Measurements from ENCODE around the gene GLT1D1. TPM values are rescaled to one million over a fixed set of nuclear protein-coding genes. Genes with fewer than 3 reads are reported as not detected.

GLT1D1 gene
- total RNA-seq, 3 donors from 2014 or later: 0.16 to 0.73 (median 0.33) TPM

DNA sequence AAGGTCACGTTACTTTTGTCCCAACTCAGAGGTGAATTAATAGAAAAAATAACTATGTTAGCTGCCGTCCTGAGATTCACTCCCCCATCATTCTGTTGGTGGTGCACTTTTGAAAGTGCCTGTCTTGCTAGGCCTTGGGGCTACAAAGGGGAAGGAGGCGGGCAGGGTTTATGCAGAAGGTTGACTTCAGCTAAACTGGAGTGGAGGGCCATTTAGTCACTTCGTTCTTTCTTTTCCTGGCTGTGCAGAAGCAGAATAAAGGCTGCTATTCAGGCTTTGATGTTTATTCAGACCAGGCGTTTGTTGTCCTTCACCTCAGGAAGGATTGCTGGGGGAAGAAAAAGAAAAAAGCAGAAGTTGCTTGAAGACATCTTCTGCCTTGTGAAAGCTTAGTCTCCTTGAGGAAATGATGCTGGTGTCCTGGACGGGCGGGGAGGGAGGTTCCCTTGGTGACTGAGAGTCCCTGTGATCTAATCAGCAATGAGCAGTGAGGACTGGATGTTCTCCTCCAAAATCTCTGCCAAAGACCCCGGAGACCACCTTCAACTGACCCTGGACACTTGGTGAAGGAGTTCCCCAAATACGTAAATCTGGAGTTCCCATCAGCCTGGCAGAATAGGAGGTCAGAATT is 4.0 kb downstream of the GLT1D1 start:
- intact Hi-C loops (cut with DNase I; ENCODE audit: low total_unique reads): no loop called here
- no peaks in the 10 kb centered on the region for H3K4me1 ChIP-seq
- TF ChIP-seq POLR2AphosphoS5 (IDR thresholded peaks at IDR 0.05): no peak
- TF ChIP-seq, protein P1, sequence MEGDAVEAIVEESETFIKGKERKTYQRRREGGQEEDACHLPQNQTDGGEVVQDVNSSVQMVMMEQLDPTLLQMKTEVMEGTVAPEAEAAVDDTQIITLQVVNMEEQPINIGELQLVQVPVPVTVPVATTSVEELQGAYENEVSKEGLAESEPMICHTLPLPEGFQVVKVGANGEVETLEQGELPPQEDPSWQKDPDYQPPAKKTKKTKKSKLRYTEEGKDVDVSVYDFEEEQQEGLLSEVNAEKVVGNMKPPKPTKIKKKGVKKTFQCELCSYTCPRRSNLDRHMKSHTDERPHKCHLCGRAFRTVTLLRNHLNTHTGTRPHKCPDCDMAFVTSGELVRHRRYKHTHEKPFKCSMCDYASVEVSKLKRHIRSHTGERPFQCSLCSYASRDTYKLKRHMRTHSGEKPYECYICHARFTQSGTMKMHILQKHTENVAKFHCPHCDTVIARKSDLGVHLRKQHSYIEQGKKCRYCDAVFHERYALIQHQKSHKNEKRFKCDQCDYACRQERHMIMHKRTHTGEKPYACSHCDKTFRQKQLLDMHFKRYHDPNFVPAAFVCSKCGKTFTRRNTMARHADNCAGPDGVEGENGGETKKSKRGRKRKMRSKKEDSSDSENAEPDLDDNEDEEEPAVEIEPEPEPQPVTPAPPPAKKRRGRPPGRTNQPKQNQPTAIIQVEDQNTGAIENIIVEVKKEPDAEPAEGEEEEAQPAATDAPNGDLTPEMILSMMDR (IDR thresholded peaks at IDR 0.05): no peak
- TF ChIP-seq POLR2A (IDR thresholded peaks at IDR 0.05): no peak
- no peaks in the 10 kb centered on the region for H3K36me3 ChIP-seq
- DNase-seq (ENCODE audit: low spot score in 2 of 2): no peak
- H3K27me3 ChIP-seq: peaks cover 0 to 22% of the 10 kb centered on the region in 2 donors
- no peak overlapping the region for H3K4me3 ChIP-seq
- no peaks in the 10 kb centered on the region for H3K9me3 ChIP-seq
- no peak overlapping the region for H3K27ac ChIP-seq

GRCh38 chr12:128859311-128859710 is 6.0 kb downstream of the GLT1D1 start:
- no peak for TF ChIP-seq POLR2AphosphoS5 (IDR thresholded peaks at IDR 0.05)
- TF ChIP-seq POLR2A (IDR thresholded peaks at IDR 0.05): no peak
- TF ChIP-seq, protein P1 (IDR thresholded peaks at IDR 0.05): no peak
- Histone ChIP-seq H3K4me3 (no peak overlapping the region), H3K27ac (no peak overlapping the region), H3K27me3 (peaks cover 0 to 5% of the 10 kb centered on the region in 2 donors), H3K36me3 (no peaks in the 10 kb centered on the region), H3K4me1 (no peaks in the 10 kb centered on the region), H3K9me3 (no peaks in the 10 kb centered on the region)
- no peak for DNase-seq (ENCODE audit: low spot score in 2 of 2)
- intact Hi-C loops (cut with DNase I; ENCODE audit: low total_unique reads): no loop called here

DNA sequence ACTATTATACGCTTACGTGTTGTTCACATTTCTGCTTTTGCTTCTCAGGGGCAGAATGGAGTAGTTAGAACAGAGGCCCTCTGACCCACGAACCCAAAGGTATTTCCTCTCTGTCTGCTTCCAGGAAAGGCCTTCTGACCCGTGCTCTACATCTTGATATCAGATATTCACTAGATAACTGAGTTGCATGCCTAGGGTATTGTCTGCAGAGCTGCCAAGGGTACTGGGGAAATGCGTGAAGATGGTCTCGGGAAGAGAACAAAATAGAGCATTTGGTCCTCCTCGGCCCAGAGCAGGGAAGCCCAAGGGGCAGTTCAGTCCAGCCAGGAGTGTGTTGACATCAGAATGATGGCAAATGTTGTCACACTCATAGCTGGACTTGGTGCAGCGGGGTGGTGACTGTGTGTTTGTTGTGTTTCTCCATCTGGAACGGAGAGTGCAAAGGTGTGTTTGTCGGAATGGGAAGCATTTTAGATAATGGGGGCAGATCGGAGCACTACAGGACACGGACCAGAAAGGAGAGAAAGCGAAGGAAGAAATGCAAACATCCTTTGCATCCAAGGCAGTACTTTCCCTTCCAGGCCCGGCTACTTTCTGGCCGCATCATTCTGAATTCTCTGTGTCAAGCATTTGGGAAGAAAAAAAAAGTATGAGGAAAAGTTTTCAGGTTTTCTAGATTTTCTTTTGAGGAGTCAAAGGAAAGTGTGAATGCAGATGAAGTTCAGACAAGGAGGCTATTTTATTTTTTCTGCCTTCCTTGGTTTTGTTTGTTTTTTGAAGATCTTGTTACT is 8.1 kb downstream of the GLT1D1 start:
- Histone ChIP-seq H3K4me1 (no peaks in the 10 kb centered on the region), H3K27me3 (no peaks in the 10 kb centered on the region), H3K4me3 (no peak overlapping the region), H3K36me3 (no peaks in the 10 kb centered on the region), H3K9me3 (no peaks in the 10 kb centered on the region), H3K27ac (no peak overlapping the region)
- intact Hi-C loops (cut with DNase I; ENCODE audit: low total_unique reads): no loop called here
- no peak for DNase-seq (ENCODE audit: low spot score in 2 of 2)
- TF ChIP-seq, protein P1 (IDR thresholded peaks at IDR 0.05): no peak
- no peak for TF ChIP-seq POLR2AphosphoS5 (IDR thresholded peaks at IDR 0.05)
- no peak for TF ChIP-seq POLR2A (IDR thresholded peaks at IDR 0.05)

GRCh38 chr12:128863957-128864356 is 10.7 kb downstream of the GLT1D1 start:
- DNase-seq (ENCODE audit: low spot score in 2 of 2): no peak
- H3K9me3 ChIP-seq: no peaks in the 10 kb centered on the region
- no peak overlapping the region for H3K27ac ChIP-seq
- TF ChIP-seq POLR2A (IDR thresholded peaks at IDR 0.05): no peak
- no peak for TF ChIP-seq POLR2AphosphoS5 (IDR thresholded peaks at IDR 0.05)
- TF ChIP-seq, protein P1 (IDR thresholded peaks at IDR 0.05): no peak
- no peaks in the 10 kb centered on the region for H3K4me1 ChIP-seq
- H3K4me3 ChIP-seq: peak overlapping the region in 1 of 3 donors; percentile 22
- H3K36me3 ChIP-seq: no peaks in the 10 kb centered on the region
- H3K27me3 ChIP-seq: no peaks in the 10 kb centered on the region
- intact Hi-C loops (cut with DNase I; ENCODE audit: low total_unique reads): no loop called here

DNA sequence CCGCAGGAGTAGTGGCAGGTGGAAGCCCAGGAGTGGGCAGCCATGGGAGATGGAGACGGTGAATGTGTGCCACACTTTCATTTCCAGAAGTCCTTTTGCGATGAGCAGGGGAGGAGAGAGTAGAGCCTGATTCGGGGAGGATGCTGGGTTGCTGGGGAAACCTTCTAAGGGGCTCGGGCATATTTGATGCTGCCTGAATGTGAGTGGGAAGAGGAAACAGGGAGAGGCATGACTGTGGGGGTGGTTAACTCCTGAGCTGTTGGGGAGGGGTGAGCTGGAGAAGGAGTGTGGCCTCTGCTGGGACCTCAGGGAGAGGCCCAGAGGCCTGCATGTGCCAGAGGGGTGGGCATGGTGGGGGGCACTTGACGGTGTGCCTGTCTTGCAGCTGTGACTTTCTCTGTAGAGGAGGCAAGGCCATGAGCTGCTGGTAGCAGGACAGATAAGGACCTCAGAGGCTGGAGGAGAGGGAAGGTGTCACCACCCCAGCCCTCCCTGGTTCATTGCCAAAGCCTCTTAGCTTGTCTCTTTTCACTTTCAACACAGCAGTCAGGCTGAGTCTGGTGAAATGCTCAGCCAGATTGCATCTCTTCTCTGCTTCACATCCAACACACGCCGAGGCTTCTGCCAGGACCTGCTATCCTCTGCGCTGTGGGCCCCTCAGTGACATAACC is 11.4 kb downstream of the GLT1D1 start:
- intact Hi-C loops (cut with DNase I; ENCODE audit: low total_unique reads): no loop called here
- Histone ChIP-seq H3K27ac (no peak overlapping the region), H3K36me3 (no peaks in the 10 kb centered on the region), H3K9me3 (no peaks in the 10 kb centered on the region), H3K27me3 (no peaks in the 10 kb centered on the region), H3K4me1 (no peaks in the 10 kb centered on the region), H3K4me3 (peak overlapping the region in 1 of 3 donors; percentile 22)
- no peak for DNase-seq (ENCODE audit: low spot score in 2 of 2)
- TF ChIP-seq POLR2A (IDR thresholded peaks at IDR 0.05) (no peak), POLR2AphosphoS5 (IDR thresholded peaks at IDR 0.05) (no peak)
- TF ChIP-seq, protein P1 (IDR thresholded peaks at IDR 0.05): no peak

Measured in breast epithelium (tissue), 4 donors.